Astrocyte of the cerebellum (primary cell): ENCODE measurements around the gene TMEM63B.

Experiments used
- DNase-seq: peaks from one replicate; pipeline ENCODE4 v3.0.0-alpha.2; 2011; ENCODE audit warnings: low read depth
- H3K4me3 ChIP-seq: 2 replicates; pipeline ENCODE4 v1.5.1; 2011; ENCODE audit warnings: mild to moderate bottlenecking, low read depth, low read length, moderate library complexity
- in situ Hi-C: cut with HindIII; loops from 2 replicates; pipeline ENCODE4 v1.10.0; 2017; ENCODE audit warnings: low sequenced_read_pairs
- TF ChIP-seq, protein P1 (sequence below): IDR thresholded peaks from 2 replicates; pipeline ENCODE4 v1.5.1; 2012; ENCODE audit warnings: low read length, low read depth, moderate library complexity, mild to moderate bottlenecking; ENCODE audit errors: missing control alignments

TMEM63B gene

DNA sequence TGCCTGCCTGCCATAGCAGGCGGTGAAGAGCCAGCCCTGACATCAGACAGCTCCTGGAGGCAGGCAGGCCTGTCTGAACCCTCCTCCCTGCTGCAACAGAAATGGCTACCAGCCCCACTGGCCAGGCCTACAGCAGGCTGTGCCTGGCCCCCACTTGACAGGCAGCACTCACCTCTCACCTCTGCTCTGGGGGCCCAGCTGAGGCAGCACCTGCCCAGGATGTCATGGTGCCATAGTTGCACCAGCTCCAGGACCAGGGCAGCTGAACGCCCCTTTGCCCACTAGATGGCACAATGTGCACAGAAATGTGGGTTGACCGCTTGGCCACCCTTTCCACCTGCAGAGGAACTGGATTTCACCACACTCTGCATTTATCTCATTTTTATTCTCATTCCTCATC lies 30.7 kb upstream of the TMEM63B start:
- in situ Hi-C loops: no loop called here

DNA sequence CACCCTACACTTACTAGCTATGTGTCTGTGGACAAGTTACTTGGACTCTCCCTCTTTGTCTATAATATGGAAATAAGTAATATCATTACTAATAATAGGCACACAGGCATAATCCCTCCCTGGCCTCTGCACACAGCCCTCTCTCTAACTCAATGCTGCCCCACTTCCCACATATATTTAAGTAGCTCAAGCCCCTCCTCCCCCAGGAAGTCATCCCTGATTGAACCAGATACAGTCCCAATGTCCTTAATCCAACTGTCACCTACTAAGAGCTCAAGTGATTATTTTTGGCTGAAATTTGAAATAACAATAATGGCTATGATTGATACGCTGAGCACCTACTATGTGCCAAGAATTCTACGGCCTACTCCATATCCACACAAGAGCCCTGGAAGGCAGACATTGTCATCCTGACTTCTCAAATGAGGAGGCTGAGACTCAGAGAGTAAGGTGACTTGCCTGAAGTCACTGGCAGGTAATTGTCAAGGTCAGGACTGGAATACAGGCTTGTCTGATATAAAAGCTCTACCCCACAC lies 29.5 kb upstream of the TMEM63B start:
- TF ChIP-seq, protein P1, sequence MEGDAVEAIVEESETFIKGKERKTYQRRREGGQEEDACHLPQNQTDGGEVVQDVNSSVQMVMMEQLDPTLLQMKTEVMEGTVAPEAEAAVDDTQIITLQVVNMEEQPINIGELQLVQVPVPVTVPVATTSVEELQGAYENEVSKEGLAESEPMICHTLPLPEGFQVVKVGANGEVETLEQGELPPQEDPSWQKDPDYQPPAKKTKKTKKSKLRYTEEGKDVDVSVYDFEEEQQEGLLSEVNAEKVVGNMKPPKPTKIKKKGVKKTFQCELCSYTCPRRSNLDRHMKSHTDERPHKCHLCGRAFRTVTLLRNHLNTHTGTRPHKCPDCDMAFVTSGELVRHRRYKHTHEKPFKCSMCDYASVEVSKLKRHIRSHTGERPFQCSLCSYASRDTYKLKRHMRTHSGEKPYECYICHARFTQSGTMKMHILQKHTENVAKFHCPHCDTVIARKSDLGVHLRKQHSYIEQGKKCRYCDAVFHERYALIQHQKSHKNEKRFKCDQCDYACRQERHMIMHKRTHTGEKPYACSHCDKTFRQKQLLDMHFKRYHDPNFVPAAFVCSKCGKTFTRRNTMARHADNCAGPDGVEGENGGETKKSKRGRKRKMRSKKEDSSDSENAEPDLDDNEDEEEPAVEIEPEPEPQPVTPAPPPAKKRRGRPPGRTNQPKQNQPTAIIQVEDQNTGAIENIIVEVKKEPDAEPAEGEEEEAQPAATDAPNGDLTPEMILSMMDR: no peak
- DNase-seq: no peak
- no peak overlapping the region for H3K4me3 ChIP-seq
- in situ Hi-C loops: no loop called here

More for the DNA sequence above, 30.7 kb upstream of the TMEM63B start:
- DNase-seq: no peak
- TF ChIP-seq, protein P1: peak; percentile 81
- no peak overlapping the region for H3K4me3 ChIP-seq

DNA sequence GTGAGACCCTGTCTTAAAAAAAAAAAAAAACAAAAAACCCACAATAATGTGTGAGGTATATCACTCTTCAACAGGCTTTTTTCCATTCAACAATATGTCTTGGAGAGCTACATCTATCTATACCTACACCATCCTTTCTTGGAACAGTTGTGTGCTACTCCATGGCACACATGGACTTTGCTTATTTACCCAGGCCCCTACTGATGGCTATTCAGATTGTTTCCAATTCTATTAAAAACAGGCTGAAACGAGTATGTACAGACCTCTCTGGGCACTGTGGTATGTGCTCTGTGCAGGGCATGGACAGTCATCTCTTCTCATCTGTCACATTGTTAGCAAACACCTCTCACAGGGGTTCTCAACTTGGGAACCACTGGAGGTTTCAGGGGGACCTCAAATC lies 28.2 kb upstream of the TMEM63B start:
- TF ChIP-seq, protein P1: no peak
- H3K4me3 ChIP-seq: no peak overlapping the region
- in situ Hi-C loops: no loop called here
- no peak for DNase-seq

DNA sequence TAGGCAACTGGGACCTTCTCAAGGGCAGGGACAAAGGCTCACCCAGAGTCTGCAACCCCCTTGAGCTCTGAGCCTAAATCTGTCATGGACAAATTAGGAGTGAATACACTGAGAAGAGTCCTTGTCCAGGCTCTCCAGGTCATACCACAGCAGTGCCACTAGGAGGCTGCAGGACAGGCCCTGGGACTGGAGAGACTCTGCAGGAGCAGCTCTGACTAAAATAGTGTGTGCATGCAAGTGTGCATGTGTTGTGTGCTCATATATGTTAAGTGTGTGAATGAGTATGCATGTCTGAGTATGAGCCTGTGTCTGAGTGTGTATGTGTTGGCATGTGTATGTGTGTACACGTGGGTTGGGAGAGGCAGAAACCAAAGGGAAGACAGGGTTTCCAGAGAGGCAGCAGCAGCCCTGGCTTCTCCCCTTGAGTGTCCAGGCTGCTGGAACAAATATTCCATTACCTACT lies 27.2 kb upstream of the TMEM63B start:
- in situ Hi-C loops: no loop called here

DNA sequence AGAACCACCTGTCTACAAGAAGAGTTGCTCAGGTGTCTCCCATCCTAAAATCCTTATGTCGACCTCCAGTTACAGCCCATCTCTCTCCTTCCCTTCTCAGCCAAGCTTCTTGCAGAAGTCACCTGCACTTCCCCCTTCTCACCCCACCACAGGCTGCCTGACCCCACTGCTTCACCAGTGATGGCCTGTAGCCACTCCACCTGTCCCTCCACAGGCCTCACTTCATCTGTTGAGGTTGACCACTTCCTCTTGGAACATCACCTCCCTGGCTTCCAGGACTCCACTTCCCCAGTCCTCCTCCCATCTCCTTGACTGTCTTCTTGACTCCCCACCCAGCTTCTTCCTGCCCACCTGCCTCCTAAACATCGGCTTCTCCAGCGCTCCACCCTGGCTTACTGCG lies 25.5 kb upstream of the TMEM63B start:
- in situ Hi-C loops: no loop called here
- TF ChIP-seq, protein P1: no peak
- no peak overlapping the region for H3K4me3 ChIP-seq
- no peak for DNase-seq

More for the DNA sequence above, 27.2 kb upstream of the TMEM63B start:
- H3K4me3 ChIP-seq: no peak overlapping the region
- TF ChIP-seq, protein P1: peak; percentile 80
- no peak for DNase-seq

DNA sequence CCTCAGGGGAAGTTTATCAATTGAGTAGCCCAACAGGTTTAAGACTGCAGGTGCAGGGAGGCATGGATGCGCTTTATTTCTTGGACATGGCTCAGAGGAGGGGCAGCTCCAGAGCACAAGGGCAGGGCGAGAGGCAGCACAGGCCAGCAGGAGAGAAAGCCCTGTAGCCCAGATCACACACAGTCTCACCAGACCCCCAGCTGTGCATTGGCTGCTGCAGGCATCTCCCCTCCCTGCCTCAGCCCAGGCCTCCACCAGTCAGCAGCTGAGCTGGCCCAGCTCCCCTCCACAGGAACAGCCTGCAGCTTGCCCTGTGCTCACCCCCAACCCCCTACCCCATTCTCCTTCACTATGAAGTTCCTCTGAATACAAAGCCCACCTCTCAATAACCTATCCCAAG lies 24.8 kb upstream of the TMEM63B start:
- H3K4me3 ChIP-seq: no peak overlapping the region
- DNase-seq: no peak
- TF ChIP-seq, protein P1: no peak
- in situ Hi-C loops: no loop called here
